Umbilical cord (tissue), 2 donors: Measurements from ENCODE around the gene NBEAL2. TPM values are rescaled to one million over a fixed set of nuclear protein-coding genes. Genes with fewer than 3 reads are reported as not detected.
"Not testable (repeated sequence)": the region's sequence is repeated elsewhere in the genome, so short reads cannot be mapped to it uniquely, and the experiment has no call there.

Experiments
- DNase-seq: peaks from one replicate; pipeline ENCODE4 v3.0.0-alpha.2; 2015; ENCODE audit warnings: low spot score
- total RNA-seq: library from RNA; depleted of rRNA; stranded (reverse); fragments of >200 nt; gene quantifications from one replicate; pipeline ENCODE4 v1.2.3, GENCODE V29; 2014; ENCODE audit warnings: low replicate concordance; ENCODE audit not compliant: insufficient read depth

NBEAL2 gene
- total RNA-seq, 1 donor from 2014 or later, result 21.2 TPM

DNA sequence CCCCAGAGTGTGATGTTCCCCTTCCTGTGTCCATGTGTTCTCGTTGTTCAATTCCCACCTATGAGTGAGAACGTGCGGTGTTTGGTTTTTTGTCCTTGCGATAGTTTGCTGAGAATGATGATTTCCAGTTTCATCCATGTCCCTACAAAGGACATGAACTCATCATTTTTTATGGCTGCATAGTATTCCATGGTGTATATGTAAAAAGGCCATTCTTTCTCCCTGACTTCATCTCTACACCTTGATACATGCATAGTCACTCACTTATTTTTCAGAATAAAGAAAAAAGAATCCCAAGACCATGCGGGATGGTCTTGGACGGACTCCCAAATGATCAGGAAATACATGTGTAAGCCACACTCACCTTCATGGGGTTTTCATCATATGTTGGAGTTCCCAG is 57.8 kb downstream of the NBEAL2 start:
- DNase-seq, result not testable (repeated sequence)

DNA sequence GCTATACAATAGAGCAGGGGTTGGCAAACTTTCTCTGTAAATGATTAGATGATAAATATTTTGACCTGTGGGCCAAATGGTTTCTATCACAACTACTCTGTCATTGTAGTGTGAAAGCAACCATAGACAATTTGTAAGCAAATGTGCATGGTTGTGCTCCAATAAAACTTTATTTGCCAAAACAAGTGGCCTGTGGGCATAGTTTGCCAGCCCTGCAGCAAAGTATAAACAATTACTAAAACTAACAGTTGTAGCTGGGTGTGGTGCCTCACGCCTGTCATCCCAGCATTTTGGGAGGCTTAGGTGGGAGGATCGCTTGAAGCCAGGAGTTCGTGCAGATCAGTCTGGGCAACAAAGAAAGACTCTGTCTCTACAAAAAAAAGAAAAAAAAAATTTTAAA is 61.6 kb downstream of the NBEAL2 start:
- no peak for DNase-seq

DNA sequence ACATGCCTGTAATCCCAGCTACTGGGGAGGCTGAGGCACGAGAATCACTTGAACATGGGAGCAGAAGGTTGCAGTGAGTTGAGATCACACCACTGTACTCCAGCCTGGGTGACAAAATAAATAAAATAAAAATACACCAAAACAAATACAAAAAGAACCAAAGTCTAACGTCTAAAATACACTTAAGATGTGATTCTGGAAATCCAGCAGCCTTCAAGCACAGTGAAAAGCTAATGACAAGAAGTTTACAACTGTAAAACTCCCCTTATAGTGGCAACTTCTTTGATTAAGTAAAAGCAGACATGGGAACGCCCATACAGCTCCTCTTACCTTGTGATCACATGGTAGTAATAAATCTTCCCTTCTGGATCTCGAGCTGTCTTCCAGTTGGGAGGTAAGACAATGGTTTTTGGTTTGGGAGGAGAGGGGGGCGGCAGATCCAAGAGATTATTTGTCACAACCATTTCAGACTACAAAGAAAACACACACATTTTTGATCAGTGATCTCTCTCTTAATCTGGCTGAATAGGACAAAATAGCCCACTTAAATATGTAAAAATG is 62.8 kb downstream of the NBEAL2 start:
- no peak for DNase-seq

DNA sequence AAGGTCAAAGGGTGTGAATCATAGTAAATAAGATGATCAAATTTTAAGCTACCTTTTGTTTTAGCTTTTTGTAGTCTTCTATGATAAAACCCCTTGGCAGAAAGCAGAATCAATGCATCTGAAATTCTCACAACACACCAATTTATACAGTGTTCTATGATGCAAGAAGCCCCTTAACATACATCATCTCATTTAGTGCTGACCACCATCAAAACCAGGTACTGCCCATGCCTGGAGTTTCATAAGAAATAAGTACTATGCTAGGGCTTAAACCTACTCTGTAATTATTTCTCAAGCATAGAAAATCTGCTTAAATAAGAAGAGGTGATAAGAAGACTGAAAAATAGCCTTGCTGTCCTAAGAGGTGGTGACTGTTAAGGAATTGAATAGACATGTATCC is 67.6 kb downstream of the NBEAL2 start:
- no peak for DNase-seq

DNA sequence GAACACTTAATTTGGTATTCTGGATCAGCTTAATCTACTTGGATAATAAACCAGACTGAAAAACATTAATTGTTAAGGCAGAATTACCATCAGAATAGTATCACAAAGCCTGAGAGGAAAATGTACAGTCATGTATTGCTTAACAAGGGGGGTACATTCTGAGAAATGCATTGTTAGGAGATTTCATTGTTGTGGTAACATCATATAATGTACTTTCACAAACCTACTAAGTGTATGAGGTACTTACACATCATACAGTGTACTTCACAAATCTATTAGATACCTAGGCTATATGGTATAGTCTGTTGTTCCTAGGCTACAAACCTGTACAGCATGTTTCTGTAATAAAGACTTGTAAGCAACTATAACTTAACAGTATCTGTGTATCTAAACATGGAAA is 68.2 kb downstream of the NBEAL2 start:
- DNase-seq, result no peak

DNA sequence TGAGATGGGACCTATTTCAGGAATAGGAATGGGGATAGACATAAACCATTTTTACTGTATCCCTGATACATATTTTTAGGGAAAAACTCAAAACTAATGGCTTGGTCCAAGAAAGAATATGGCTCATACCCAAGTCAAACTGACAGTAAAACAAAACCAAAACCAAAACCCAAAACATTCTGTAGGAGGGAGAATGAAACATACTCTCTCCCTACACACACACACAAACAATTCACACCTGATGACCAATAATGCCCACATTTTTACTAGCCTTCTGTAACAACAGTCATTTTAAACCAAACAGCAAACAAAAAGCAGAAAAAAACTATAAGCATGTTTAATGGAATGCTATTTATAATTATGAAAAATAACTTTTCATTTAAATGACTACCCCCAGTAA is 74.9 kb downstream of the NBEAL2 start:
- DNase-seq, result no peak

DNA sequence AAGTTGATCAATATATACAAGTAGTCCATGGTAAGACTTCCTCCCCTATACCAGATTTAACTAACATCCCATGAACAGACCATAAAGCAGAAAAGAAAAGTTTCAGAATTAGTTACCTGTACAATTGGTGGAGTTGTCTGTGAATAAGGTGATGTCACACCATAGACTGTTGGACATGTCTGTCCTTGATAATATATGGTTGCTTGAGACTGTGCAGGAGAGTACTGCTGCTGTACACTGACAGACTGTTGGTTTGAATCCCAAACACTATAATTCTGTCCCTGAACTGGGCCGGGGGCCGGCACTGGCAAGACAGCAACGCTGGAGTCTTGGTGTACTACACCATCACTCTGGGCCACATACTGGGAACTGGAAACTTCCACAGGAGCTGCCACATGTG is 77.2 kb downstream of the NBEAL2 start:
- no peak for DNase-seq

DNA sequence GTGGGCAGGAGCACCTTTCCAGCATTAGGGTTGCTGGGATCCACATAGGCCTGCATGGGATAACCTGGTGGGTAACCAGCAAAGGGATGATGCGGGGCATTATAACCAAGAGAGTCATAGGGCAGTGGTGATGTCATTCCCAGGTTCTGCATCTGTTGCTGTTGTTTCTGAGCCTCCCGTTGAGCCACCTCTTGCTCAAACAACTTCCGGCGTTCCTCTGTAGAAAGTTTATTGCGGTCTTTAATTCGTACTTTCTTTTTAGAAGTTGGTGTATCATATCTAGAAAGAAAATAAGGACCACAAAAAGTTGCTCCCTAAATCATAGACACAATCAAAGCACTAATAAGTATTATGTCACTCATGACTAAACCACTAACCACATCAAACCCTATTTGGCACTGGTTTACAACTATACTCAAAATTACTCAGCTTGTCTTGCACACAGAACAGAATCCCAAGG is 77.8 kb downstream of the NBEAL2 start:
- DNase-seq, result no peak

Other genes with a start within 250 kb of the NBEAL2 start
- gene MYL3, start 116.2 kb upstream of the NBEAL2 start, total RNA-seq, result 2.9 TPM
- 25.5 TPM for gene PTH1R, start 101.9 kb upstream of the NBEAL2 start, total RNA-seq
- gene CCDC12, start 2.9 kb upstream of the NBEAL2 start, total RNA-seq, result 17.3 TPM
- gene SETD2, start 184.4 kb downstream of the NBEAL2 start, total RNA-seq, result 30.1 TPM